IPS-15b (cell line): ENCODE data around the gene GJD2.
A peak's percentile ranks its signal among the peaks of the same experiment; 100 is the strongest.

Experiments used
- H3K27me3 ChIP-seq: one replicate; pipeline ENCODE4 v1.6.1; 2013; ENCODE audit warnings: low read length; ENCODE audit not compliant: control insufficient read depth, insufficient read depth
- H3K36me3 ChIP-seq: one replicate; pipeline ENCODE4 v1.6.1; 2013; ENCODE audit warnings: low read length; ENCODE audit not compliant: control insufficient read depth, insufficient read depth
- H3K4me1 ChIP-seq: one replicate; pipeline ENCODE4 v1.6.1; 2013; ENCODE audit warnings: mild to moderate bottlenecking, low read length; ENCODE audit not compliant: control insufficient read depth, insufficient read depth
- H3K4me3 ChIP-seq: one replicate; pipeline ENCODE4 v1.5.1; 2013; ENCODE audit warnings: low read depth, low read length
- H3K9ac ChIP-seq: one replicate; pipeline ENCODE4 v1.6.1; 2013; ENCODE audit warnings: low read depth, mild to moderate bottlenecking, low read length
- H3K9me3 ChIP-seq: one replicate; pipeline ENCODE4 v1.6.1; 2013; ENCODE audit warnings: mild to moderate bottlenecking, low read length; ENCODE audit not compliant: control insufficient read depth, insufficient read depth

GJD2 gene

GRCh38 chr15:34754674-34755418 is at the start of gene GJD2:
Gene GJD2 (minus strand): TSS chr15:34754998. CDS start chr15:34754488, 510 bp downstream.
- peaks cover 5% of the 10 kb centered on the region for H3K4me1 ChIP-seq
- no peaks in the 10 kb centered on the region for H3K9me3 ChIP-seq
- H3K4me3 ChIP-seq: peak within 1 kb of the TSS; percentile 66
- no peaks in the 10 kb centered on the region for H3K36me3 ChIP-seq
- H3K9ac ChIP-seq: no peak within 1 kb of the TSS
- H3K27me3 ChIP-seq: peaks cover 61% of the 10 kb centered on the region

GRCh38 chr15:34804113-34804512 is 49.3 kb upstream of the GJD2 start:
- Histone ChIP-seq H3K36me3 (no peaks in the 10 kb centered on the region), H3K4me3 (no peak overlapping the region), H3K9ac (no peak overlapping the region), H3K4me1 (peaks cover 8% of the 10 kb centered on the region), H3K9me3 (no peaks in the 10 kb centered on the region), H3K27me3 (no peaks in the 10 kb centered on the region)

- Histone ChIP-seq H3K4me1 (peaks cover 11% of the 10 kb centered on the region), H3K27me3 (no peaks in the 10 kb centered on the region), H3K4me3 (no peak overlapping the region), H3K36me3 (no peaks in the 10 kb centered on the region), H3K9ac (no peak overlapping the region), H3K9me3 (no peaks in the 10 kb centered on the region)
Measured at GRCh38 chr15:34802803-34803750, 48.3 kb upstream of the GJD2 start.

DNA sequence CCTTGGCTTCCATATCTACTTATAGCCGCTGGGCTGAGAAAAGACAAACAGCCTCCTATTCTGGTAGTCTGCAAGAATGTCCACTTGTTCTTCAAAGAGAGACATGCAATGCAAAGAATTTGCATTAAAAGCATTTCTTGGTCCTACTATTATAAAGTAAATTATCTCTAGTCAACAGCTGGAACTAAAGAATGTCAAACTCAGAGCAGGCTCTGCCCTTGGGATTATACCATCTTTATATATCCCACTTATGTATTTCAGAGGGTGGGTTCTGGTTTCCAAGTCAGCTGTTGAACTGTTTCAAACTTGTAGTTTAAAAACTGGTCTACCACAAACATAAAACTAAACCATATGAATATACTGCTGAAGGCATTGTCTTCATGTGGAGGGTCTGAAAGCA is 47.6 kb upstream of the GJD2 start:
- H3K9ac ChIP-seq: no peak overlapping the region
- no peaks in the 10 kb centered on the region for H3K36me3 ChIP-seq
- no peaks in the 10 kb centered on the region for H3K27me3 ChIP-seq
- no peak overlapping the region for H3K4me3 ChIP-seq
- H3K4me1 ChIP-seq: peaks cover 11% of the 10 kb centered on the region
- no peaks in the 10 kb centered on the region for H3K9me3 ChIP-seq

DNA sequence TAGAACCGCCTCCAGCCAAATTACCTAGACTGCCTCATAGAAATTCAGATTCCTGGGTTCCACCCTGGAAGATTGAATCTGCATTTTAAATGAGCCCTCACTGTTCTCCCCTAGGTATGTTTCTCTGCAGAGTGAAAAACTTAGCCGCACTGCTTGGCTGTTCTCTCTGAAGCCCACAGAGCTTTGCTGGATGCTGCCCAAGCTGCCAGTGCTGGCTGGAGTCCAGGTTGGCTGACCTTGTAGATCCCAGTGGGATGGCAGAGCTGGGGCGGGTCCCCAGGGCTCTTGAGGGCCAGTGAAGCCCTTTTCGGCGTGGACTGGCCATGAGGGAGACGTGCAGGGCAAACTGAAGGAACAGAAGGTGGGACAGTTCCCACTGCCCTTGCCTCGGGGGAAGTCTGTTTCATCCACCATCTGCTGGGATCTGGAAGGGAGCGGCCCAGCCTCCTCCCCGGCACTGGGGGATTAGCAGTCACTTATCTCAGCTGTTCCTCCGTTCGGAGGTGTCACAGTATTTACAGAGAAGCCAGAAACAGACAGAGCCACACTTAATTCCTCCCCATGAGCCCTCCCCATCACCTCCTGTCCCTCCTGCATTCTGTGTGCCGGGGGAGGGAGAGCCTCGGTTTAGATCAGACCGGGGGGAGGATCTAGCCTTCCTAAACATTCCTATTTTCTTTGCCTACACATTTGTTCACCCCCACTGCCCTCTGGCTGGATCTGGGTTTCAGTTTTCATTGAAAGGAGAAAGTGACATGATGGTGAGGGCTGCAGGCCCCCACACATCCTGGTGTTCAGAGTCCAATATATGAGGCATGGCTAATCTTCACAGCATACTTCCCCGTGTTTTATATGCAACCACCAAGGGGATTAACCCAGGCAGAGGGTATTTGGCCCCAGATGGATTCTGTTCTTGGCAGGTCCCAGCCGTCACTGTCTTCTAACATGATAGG is 44.6 kb upstream of the GJD2 start:
- H3K9ac ChIP-seq: no peak overlapping the region
- H3K4me3 ChIP-seq: no peak overlapping the region
- peaks cover 18% of the 10 kb centered on the region for H3K27me3 ChIP-seq
- H3K4me1 ChIP-seq: peaks cover 16% of the 10 kb centered on the region
- H3K9me3 ChIP-seq: no peaks in the 10 kb centered on the region
- no peaks in the 10 kb centered on the region for H3K36me3 ChIP-seq

DNA sequence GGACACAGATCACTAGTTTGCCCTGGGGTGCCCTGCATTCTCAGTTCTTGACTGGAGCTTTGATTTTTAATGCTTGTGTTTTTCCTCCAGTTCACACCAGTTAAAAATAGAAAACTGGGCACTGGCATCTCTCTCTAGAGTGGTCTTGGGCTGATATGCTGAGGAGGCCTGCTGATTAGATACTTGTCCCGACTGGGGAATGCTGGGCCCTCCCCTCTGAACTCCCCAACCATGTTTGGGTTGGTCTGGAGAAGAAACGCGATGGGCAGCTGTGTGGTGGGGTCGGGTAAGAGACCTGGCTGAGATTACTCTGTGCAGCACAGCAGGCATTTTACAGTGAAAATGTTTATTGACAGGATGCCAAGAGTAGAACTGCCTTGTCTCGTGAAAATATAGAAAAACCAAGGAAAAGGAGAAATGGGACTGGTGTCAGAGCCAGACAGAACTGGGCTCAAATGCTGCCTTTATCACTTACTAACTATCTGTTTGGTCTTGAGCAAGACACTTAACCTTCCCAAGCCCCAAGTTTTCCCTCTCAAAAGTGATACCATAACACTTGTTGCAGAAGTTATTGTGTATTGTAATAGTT is 42.1 kb upstream of the GJD2 start:
- peaks cover 28% of the 10 kb centered on the region for H3K27me3 ChIP-seq
- no peak overlapping the region for H3K4me3 ChIP-seq

GRCh38 chr15:34795267-34796081 is 40.7 kb upstream of the GJD2 start, which contains the start of gene ACTC1:
Gene ACTC1 (minus strand): TSS chr15:34795549. CDS start chr15:34794808, 741 bp downstream.
- Histone ChIP-seq H3K9me3 (no peaks in the 10 kb centered on the region), H3K27me3 (peaks cover 28% of the 10 kb centered on the region), H3K36me3 (peaks cover 3% of the 10 kb centered on the region), H3K4me1 (peaks cover 16% of the 10 kb centered on the region), H3K4me3 (peak within 1 kb of the TSS; percentile 61), H3K9ac (peak within 1 kb of the TSS; percentile 63)

More for the DNA sequence above, 42.1 kb upstream of the GJD2 start:
- Histone ChIP-seq H3K9me3 (no peaks in the 10 kb centered on the region), H3K4me1 (peaks cover 16% of the 10 kb centered on the region), H3K9ac (no peak overlapping the region), H3K36me3 (no peaks in the 10 kb centered on the region)

- peaks cover 14% of the 10 kb centered on the region for H3K4me1 ChIP-seq
- H3K9me3 ChIP-seq: no peaks in the 10 kb centered on the region
- H3K9ac ChIP-seq: peak overlapping the region; percentile 63
- peaks cover 3% of the 10 kb centered on the region for H3K36me3 ChIP-seq
- peak overlapping the region; percentile 61 for H3K4me3 ChIP-seq
- H3K27me3 ChIP-seq: peaks cover 28% of the 10 kb centered on the region
Measured at GRCh38 chr15:34794590-34795206, 39.9 kb upstream of the GJD2 start.

DNA sequence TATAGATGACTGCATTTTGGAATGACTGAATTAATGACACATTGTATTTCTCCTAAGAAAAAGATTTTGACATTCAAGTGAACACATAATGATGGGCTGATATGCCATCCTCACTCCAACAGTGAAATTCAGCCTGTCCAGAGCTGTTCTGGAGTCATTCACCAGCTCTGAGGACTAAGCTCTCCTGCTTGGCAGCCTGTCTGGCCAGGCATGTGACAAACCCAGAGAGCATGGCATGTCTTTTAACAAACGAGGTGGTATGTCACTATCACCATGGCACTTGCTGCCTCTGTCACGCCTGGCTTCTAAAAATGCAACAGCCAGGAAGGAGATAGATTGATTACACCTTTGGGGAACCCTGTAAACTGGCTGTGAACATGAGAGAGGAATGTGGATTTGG is 39.1 kb upstream of the GJD2 start:
- H3K36me3 ChIP-seq: peaks cover 3% of the 10 kb centered on the region
- H3K4me3 ChIP-seq: peak overlapping the region; percentile 61
- peaks cover 6% of the 10 kb centered on the region for H3K4me1 ChIP-seq
- no peak overlapping the region for H3K9ac ChIP-seq
- H3K9me3 ChIP-seq: no peaks in the 10 kb centered on the region
- H3K27me3 ChIP-seq: peaks cover 28% of the 10 kb centered on the region

GRCh38 chr15:34793071-34793470 is 38.3 kb upstream of the GJD2 start:
- H3K36me3 ChIP-seq: peaks cover 3% of the 10 kb centered on the region
- no peak overlapping the region for H3K9ac ChIP-seq
- no peak overlapping the region for H3K4me3 ChIP-seq
- peaks cover 5% of the 10 kb centered on the region for H3K4me1 ChIP-seq
- H3K9me3 ChIP-seq: no peaks in the 10 kb centered on the region
- H3K27me3 ChIP-seq: peaks cover 28% of the 10 kb centered on the region
